ENCODE results near the gene NRG4. TPM values are rescaled to one million over a fixed set of nuclear protein-coding genes. Genes with fewer than 3 reads are reported as not detected.
A peak's percentile ranks its signal among the peaks of the same experiment; 100 is the strongest.
"Not testable (repeated sequence)": the region's sequence is repeated elsewhere in the genome, so short reads cannot be mapped to it uniquely, and the experiment has no call there.

Gene NRG4
- total RNA-seq, 1 donor from 2014 or later, result not detected

DNA sequence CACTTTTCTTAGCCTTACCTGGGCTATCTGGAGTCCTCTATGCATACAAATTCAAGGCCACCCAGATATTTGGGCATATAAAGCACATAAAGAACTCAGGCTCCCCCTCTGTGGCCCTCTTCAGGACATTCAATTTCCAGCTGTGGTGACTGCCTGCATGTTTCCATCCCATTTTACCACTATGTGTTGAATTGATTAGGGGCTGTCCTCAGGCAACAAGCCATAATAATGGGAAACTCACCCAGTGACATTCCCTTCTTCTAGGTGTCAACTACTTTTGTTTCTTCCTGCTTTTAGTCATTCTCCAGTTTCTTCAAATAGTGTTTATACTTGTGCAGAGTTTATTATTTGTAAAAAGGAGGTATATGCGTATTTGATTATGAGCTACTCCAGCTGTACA, 18.0 kb downstream of the NRG4 start:
- DNase-seq (ENCODE audit: low read depth), result no peak

GRCh38 chr15:75992897-75993296, 19.3 kb downstream of the NRG4 start:
- DNase-seq (ENCODE audit: low read depth), result no peak

GRCh38 chr15:75989875-75990274, 22.3 kb downstream of the NRG4 start:
- no peak for DNase-seq (ENCODE audit: low read depth)

- no peak for DNase-seq (ENCODE audit: low read depth)
Observed at GRCh38 chr15:75989045-75989444, 23.2 kb downstream of the NRG4 start.

GRCh38 chr15:75985971-75986370, 26.3 kb downstream of the NRG4 start:
- DNase-seq (ENCODE audit: low read depth), result no peak

DNA sequence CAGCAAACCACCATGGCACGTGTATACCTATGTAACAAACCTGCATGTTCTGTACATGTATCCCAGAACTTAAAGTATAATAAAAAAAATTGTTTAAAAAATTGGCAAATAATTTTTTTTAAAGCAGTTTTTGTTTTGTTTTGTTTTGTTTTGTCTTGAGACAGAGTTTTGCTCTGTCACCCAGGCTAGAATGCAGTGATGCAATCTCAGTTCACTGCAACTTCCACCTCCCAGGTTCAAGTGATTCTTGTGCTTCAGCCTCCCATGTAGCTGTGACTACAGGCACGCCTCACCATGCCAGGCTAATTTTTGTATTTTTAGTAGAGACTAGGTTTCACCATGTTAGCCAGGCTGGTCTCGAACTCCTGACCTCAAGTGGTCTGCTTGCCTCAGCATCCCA, 27.5 kb downstream of the NRG4 start:
- not testable (repeated sequence) for DNase-seq (ENCODE audit: low read depth)

- DNase-seq (ENCODE audit: low read depth), result no peak
Observed at GRCh38 chr15:75982468-75982867, 29.8 kb downstream of the NRG4 start.

GRCh38 chr15:75981149-75981815, 30.9 kb downstream of the NRG4 start:
- DNase-seq (ENCODE audit: low read depth), result no peak

DNA sequence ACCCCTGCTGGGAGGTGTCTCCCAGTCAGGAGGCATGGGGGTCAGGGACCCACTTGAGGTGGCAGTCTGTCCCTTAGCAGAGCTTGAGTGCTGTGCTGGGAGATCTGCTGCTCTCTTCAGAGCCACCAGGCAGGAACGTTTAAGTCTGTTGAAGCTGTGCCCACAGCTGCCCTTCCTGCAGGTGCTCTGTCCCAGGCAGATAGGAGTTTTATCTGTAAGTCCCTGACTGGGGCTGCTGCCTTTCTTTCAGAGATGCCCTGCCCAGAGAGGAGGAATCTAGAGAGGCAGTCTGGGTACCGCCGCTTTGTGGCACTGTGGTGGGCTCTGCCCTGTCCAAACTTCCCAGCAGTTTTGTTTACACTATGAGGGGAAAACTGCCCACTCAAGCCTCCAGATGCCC, 35.5 kb downstream of the NRG4 start:
- not testable (repeated sequence) for DNase-seq (ENCODE audit: low read depth)

- no peak for DNase-seq (ENCODE audit: low read depth)
Observed at GRCh38 chr15:75966073-75966472, 46.2 kb downstream of the NRG4 start.

DNA sequence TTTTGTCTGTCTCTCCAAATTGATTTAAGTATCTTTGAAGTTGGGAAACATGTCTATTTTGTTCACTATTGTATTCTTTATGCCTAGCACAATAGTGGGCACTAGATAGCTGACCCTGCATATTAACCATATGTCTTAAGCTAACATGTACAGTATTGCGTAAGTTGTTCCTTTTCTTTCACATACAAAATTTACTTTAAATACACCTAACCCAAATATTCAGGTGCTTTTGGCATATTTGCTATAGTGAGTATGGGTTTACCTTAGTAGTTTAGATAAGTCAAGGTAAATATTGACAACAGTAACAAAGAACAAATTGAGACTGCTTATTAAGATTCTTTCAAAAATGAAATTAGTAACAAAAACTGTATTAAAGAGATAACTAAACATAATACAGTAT, 50.9 kb downstream of the NRG4 start:
- no peak for DNase-seq (ENCODE audit: low read depth)

DNA sequence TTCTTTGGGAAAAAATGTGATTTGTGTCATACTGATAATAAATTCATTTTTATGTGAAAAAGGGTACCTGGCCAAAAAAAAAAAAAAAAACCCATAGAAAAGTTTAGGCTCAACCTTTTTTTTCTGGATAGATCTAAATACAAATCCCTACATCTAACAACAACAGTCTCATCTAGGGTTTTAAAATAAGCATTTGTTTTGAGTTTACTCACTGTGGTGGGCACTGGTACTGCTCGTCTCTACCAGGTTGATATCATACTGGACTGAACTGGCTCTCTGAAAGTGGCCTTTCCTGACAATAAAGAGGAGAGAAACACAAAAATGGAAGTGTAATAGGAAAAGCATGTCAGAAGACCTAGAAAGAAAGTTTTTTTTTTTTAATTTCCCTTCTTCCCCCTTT, 56.5 kb downstream of the NRG4 start:
- no peak for DNase-seq (ENCODE audit: low read depth)

DNA sequence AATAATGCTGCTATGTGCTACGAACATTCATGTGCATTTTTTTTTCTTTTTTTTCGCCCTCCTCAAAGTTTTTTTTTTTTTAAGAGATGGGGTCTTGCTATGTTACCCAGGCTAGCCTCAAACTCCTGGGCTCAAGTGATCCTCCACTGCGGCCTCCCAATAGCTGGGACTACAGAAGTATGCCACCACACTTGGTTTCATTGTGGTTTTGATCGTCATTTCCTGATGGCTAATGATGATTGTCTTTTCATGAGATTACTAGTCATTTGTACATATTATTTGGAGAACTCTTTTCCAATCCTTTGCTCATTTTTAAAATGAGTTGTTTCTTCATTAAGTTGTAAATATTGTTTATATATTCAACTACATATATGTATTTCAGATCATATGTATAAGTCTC, 59.7 kb downstream of the NRG4 start:
- no peak for DNase-seq (ENCODE audit: low read depth)

DNA sequence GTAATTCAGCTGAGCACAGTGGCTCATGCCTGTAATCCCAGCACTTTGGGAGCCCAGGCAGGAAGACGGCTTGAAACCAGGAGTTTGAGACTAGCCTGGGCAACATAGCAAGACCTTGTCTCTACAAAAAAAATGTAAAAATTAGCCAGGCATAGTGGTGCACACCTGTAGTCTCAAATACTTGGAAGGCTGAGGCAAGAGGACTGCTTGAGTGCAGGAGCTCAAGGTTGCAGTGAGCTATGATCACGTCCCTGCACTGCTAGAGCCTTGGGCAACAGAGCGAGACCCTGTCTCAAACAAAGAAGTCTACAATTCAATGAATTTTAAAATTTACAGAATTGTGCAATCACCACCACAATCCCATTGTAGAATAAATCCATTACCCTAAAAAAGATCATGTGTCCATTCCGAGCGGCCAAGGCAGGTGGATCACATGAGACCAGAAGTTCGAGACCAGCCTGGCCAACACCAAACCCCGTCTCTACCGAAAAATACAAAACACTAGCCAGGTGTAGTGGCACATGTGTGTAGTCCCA, 63.4 kb downstream of the NRG4 start:
- DNase-seq (ENCODE audit: low read depth), result no peak

DNA sequence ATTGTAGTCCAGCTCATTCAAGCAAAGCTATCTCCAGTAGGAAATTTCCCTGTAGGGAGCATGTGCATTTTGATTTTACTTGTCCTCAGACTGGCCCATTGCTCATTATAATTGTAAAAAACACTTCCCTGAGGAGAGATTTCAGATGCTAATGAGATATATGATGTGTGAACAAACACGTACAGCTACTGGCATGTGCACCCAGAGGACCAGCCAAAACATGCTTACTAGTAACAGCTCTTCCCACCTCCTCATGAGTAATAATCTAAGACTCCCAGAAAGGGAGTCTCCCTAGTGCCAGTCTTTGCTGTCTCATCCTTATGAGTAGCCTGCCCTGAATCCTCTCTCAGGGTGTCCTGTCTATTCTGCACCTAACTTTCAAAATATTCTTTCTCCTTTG, 65.1 kb downstream of the NRG4 start:
- DNase-seq (ENCODE audit: low read depth), result peak; percentile 20

GRCh38 chr15:75945953-75946352, 66.3 kb downstream of the NRG4 start:
- no peak for DNase-seq (ENCODE audit: low read depth)

DNA sequence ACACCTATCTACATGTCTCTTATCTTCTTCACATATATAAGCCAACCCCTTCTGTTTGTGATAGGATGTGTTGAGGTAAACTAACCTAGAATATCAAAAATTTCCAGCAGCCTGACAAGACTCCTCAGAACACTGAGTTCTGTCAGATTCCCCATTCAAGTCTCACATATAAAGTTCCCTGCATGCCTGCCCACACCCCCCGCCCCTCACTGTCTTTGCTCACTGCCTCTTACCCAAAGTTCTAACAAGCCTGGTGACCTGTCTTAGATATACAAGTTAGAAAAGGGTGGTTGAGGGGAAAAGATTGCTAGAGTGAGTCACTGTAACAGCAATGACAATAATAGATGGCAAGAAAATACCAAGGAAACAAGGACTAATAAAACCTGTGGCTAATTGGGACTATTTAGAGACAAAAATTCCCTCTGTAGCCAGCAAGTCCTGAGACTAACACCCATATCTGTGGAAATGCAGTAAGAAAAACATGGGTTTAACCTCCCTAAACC, 68.5 kb downstream of the NRG4 start:
- no peak for DNase-seq (ENCODE audit: low read depth)

- no peak for DNase-seq (ENCODE audit: low read depth)
Observed at GRCh38 chr15:75943246-75943645, 69.0 kb downstream of the NRG4 start.

DNA sequence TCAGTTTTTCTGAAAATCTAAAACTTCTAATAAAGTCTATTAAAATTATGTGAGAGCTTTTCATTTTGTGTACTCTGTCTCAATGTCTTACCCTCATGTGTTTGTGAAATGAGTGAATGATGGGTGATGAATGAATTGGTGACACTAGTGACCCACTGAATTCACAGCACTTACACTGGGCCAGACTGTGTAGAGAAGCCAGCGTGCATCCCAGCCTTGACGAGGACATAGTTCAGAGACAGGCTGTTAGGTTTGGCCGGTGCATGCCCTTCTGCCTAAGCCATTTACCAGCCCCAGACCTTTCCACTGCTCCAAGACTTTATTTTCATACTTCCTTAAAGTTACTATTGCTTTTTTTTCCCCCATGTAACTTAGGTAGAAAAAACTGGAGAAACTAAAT, 69.8 kb downstream of the NRG4 start:
- no peak for DNase-seq (ENCODE audit: low read depth)

DNA sequence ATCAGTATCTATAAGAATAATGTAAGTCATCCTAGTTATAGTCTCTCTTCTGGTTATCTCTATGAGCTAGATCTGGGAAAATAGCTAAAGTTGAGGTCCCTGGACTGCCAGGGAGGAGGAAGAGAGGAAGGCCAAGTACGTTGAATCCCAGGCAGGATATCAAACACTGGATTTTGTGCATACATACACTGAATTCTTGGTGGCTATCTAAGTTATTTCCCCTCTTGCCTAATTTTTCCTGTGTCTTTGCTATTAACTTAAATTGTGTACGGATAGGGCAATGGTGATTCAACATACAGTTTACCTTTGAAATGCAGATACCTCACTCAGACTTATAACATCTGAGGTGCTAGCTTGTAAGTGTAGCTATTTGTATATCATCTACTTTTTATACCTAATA, 81.4 kb downstream of the NRG4 start:
- DNase-seq (ENCODE audit: low read depth), result no peak

DNA sequence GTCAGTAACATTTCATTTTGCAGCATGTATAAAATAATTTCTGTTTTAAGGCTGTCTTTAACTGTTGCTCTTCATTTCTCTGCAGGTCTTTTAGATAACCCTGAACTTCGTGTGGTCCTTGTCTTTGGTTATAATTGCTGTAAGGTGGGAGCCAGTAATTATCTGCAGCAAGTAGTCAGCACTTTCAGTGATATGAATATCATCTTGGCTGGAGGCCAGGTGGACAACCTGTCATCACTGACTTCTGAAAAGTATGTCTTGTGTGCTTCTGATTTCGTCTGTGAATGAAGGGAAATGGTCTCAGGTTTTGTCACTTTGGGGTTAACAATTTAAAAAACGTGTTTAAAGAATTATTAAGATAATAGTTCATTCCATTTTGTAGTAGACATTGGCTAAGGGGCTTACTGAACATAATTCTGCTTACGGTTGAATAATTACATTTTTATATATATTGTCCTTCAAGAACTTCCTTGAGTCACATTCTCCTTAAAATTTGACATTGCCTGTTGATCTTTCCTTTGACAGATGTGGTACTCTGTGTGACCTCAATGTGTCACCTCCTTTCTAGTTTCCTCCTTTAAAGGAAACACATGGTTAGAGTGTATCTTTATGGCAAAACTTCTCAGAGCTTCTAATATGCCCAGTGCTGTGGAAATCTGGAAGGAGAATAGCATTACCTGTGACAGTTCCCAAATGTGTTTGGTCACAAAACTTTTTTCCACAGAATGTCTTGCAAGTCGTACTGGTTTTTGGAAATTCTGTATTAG, 82.2 kb downstream of the NRG4 start:
- no peak for DNase-seq (ENCODE audit: low read depth)
